CD14-positive monocyte (primary cell): Measurements from ENCODE around the gene RPL27A. TPM values are rescaled to one million over a fixed set of nuclear protein-coding genes. Genes with fewer than 3 reads are reported as not detected.
A peak's percentile ranks its signal among the peaks of the same experiment; 100 is the strongest.

Experiments
- DNase-seq, 3 donors: peaks; one replicate each; pipeline ENCODE4 v3.0.0-alpha.2; 2011 to 2022
- H2AFZ ChIP-seq: 2 replicates; pipeline ENCODE4 v1.6.0; 2012; ENCODE audit warnings: mild to moderate bottlenecking, low read depth, low read length, inconsistent platforms; ENCODE audit not compliant: insufficient read depth, poor library complexity, severe bottlenecking
- H3K27ac ChIP-seq, 2 donors: 1 replicate in 1 of 2; 2 replicates in 1 of 2; pipeline ENCODE4 v1.5.1; 2012 to 2013; ENCODE audit warnings: low read length in 2 of 2, control low read depth in 1 of 2, inconsistent platforms in 1 of 2, low read depth in 1 of 2, mild to moderate bottlenecking in 1 of 2
- H3K27me3 ChIP-seq, 2 donors: one replicate each; pipeline versions ENCODE4 v1.6.0 to v1.6.1; 2011 to 2013; ENCODE audit warnings: low read length in 2 of 2; ENCODE audit not compliant: control insufficient read depth in 2 of 2, insufficient read depth in 2 of 2
- H3K36me3 ChIP-seq, 2 donors: replicated peaks in 1 of 2; 1 replicate in 1 of 2; 2 replicates in 1 of 2; pipeline versions ENCODE4 v1.5.1 to v1.6.1; 2012 to 2013; ENCODE audit warnings: low read length in 2 of 2, control low read depth in 1 of 2, inconsistent platforms in 1 of 2, mild to moderate bottlenecking in 1 of 2; ENCODE audit not compliant: insufficient read depth in 2 of 2, control insufficient read depth in 1 of 2
- H3K4me1 ChIP-seq, 2 donors: 1 replicate in 1 of 2; 2 replicates in 1 of 2; pipeline versions ENCODE4 v1.5.1 to v1.6.1; 2012 to 2013; ENCODE audit warnings: low read length in 2 of 2, control low read depth in 1 of 2, inconsistent platforms in 1 of 2, mild to moderate bottlenecking in 1 of 2, moderate library complexity in 1 of 2; ENCODE audit not compliant: insufficient read depth in 2 of 2, control insufficient read depth in 1 of 2
- H3K4me2 ChIP-seq: replicated peaks from 2 replicates; pipeline ENCODE3; 2012; ENCODE audit warnings: low read length, moderate library complexity, mild to moderate bottlenecking; ENCODE audit not compliant: poor library complexity, severe bottlenecking; ENCODE audit errors: extremely low read depth
- H3K4me3 ChIP-seq, 3 experiments: fragments of 200-600 bp in 1 of 3; sonication (generic) in 1 of 3; replicated peaks in 1 of 3; 1 replicate in 2 of 3; 2 replicates in 1 of 3; pipeline ENCODE4 v1.5.1; 2011 to 2013; ENCODE audit warnings: low read length in 3 of 3, mild to moderate bottlenecking in 3 of 3, control low read depth in 2 of 3, low read depth in 2 of 3, inconsistent platforms in 1 of 3, moderate library complexity in 1 of 3
- H3K79me2 ChIP-seq: 2 replicates; pipeline ENCODE4 v1.6.0; 2012; ENCODE audit warnings: mild to moderate bottlenecking, control low read depth, inconsistent platforms, low read length, moderate library complexity; ENCODE audit not compliant: insufficient read depth
- H3K9ac ChIP-seq: 2 replicates; pipeline ENCODE4 v1.6.0; 2017; ENCODE audit warnings: low read length, mild to moderate bottlenecking; ENCODE audit not compliant: insufficient read depth, poor library complexity, severe bottlenecking
- H3K9me3 ChIP-seq, 2 donors: replicated peaks in 1 of 2; 1 replicate in 1 of 2; 2 replicates in 1 of 2; pipeline versions ENCODE4 v1.5.1 to v1.6.1; 2012 to 2013; ENCODE audit warnings: low read length in 2 of 2, control low read depth in 1 of 2; ENCODE audit not compliant: control insufficient read depth in 1 of 2, insufficient read depth in 1 of 2
- H4K20me1 ChIP-seq: 2 replicates; pipeline ENCODE4 v1.6.0; 2012; ENCODE audit warnings: mild to moderate bottlenecking, low read length, control low read depth, moderate library complexity; ENCODE audit not compliant: insufficient read depth
- H3K27ac Mint-ChIP-seq, 7 donors: one replicate each; pipeline ENCODE4 v1.8.0; 2020; ENCODE audit warnings: mild to moderate bottlenecking in 7 of 7, mixed read lengths in 7 of 7, moderate library complexity in 6 of 7, inconsistent platforms in 2 of 7
- H3K27me3 Mint-ChIP-seq, 3 donors: one replicate each; pipeline ENCODE4 v1.8.0; 2021 to 2022; ENCODE audit warnings: low read depth in 3 of 3, mild to moderate bottlenecking in 3 of 3, mixed read lengths in 3 of 3, moderate library complexity in 3 of 3, inconsistent platforms in 1 of 3
- H3K36me3 Mint-ChIP-seq, 2 donors: one replicate each; pipeline ENCODE4 v1.8.0; 2020; ENCODE audit warnings: mixed read lengths in 2 of 2, inconsistent platforms in 1 of 2, mild to moderate bottlenecking in 1 of 2
- H3K4me1 Mint-ChIP-seq: one replicate; pipeline ENCODE4 v1.8.0; 2020; ENCODE audit warnings: mild to moderate bottlenecking, mixed read lengths
- H3K4me3 Mint-ChIP-seq, 2 donors: one replicate each; pipeline ENCODE4 v1.8.0; 2020; ENCODE audit warnings: mild to moderate bottlenecking in 2 of 2, mixed read lengths in 2 of 2, moderate library complexity in 1 of 2
- H3K9me3 Mint-ChIP-seq, 7 donors: one replicate each; pipeline ENCODE4 v1.8.0; 2020 to 2022; ENCODE audit warnings: mixed read lengths in 7 of 7, mild to moderate bottlenecking in 6 of 7, moderate library complexity in 6 of 7, inconsistent platforms in 2 of 7
- WGBS: methylation state at CpG from one replicate; pipeline ENCODE4 v1.1.5; 2013; ENCODE audit warnings: missing lambda C conversion rate; ENCODE audit not compliant: insufficient coverage; 5-methylcytosine and 5-hydroxymethylcytosine counted together
- intact Hi-C, 2 donors: fragments of 100-400 bp; cut with micrococcal nuclease; formaldehyde crosslinking; loops; one replicate each; pipeline versions ENCODE4 v1.15.0 to v1.15.1; 2023
- polyA plus RNA-seq, 3 donors: library from polyadenylated mRNA; depleted of rRNA in 1 of 3; unstranded in 2 of 3; stranded (reverse) in 1 of 3; fragments of 300-500 nt in 2 of 3; fragments of >200 nt in 1 of 3; fragmentation: Illumina TruSeq in 2 of 3; gene quantifications; 1 replicate in 2 of 3; 2 replicates in 1 of 3; pipeline ENCODE4 v1.2.3, GENCODE V29; 2012 to 2021
- small RNA-seq: library from RNA; depleted of rRNA; stranded (forward); fragments of <200 nt; gene quantifications from one replicate; pipeline ENCODE3, GENCODE V24; 2012; ENCODE audit warnings: low read depth; ENCODE audit not compliant: insufficient read length
- TF ChIP-seq, protein P1 (sequence below): fragments of 200-600 bp; IDR thresholded peaks from one replicate; pipeline ENCODE4 v1.8.0; 2022; ENCODE audit warnings: antibody characterized with exemption, mild to moderate bottlenecking

The RPL27A gene
- polyA plus RNA-seq, 3 donors, result 572 to 1,233 (median 1,091) TPM

DNA sequence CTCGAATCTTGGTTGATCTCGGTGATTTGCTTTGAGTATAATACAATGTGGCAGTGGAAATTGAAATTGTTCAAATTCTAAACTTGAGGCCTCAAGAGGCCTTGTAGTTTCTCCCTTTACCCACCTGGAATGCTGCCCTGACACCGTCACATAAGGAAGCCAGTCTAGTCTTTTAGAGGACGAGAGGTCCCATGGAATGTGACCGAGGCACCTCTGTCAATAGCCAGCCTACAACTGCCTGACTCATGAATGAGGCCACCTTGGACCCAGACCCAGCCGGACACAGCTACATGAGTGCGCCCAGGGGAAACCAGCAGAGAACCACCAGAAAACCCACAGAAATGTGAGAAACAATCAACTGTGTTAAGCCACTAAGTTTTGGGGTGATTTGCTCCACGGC, 52.5 kb downstream of the RPL27A start:
- no peaks in the 10 kb centered on the region for H3K36me3 ChIP-seq
- no peaks in the 10 kb centered on the region for H3K36me3 Mint-ChIP-seq
- WGBS, result 92% methylated on average over 5 of the region's 8 CpGs
- no peak overlapping the region for H2AFZ ChIP-seq
- H4K20me1 ChIP-seq, result no peaks in the 10 kb centered on the region
- H3K4me3 ChIP-seq, result no peak overlapping the region
- H3K9me3 Mint-ChIP-seq, result no peaks in the 10 kb centered on the region
- H3K4me3 Mint-ChIP-seq, result no peak overlapping the region
- no peak overlapping the region for H3K9ac ChIP-seq
- no peak overlapping the region for H3K4me2 ChIP-seq
- H3K27me3 Mint-ChIP-seq, result peaks cover 0 to 2% (median 0%) of the 10 kb centered on the region in 3 donors
- no peaks in the 10 kb centered on the region for H3K27me3 ChIP-seq
- H3K4me1 ChIP-seq, result peaks cover 3 to 10% of the 10 kb centered on the region in 2 donors
- no peak for DNase-seq
- H3K9me3 ChIP-seq, result no peaks in the 10 kb centered on the region
- no peak overlapping the region for H3K27ac ChIP-seq
- TF ChIP-seq, protein P1, sequence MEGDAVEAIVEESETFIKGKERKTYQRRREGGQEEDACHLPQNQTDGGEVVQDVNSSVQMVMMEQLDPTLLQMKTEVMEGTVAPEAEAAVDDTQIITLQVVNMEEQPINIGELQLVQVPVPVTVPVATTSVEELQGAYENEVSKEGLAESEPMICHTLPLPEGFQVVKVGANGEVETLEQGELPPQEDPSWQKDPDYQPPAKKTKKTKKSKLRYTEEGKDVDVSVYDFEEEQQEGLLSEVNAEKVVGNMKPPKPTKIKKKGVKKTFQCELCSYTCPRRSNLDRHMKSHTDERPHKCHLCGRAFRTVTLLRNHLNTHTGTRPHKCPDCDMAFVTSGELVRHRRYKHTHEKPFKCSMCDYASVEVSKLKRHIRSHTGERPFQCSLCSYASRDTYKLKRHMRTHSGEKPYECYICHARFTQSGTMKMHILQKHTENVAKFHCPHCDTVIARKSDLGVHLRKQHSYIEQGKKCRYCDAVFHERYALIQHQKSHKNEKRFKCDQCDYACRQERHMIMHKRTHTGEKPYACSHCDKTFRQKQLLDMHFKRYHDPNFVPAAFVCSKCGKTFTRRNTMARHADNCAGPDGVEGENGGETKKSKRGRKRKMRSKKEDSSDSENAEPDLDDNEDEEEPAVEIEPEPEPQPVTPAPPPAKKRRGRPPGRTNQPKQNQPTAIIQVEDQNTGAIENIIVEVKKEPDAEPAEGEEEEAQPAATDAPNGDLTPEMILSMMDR, result no peak
- intact Hi-C loops, result no loop called here
- H3K79me2 ChIP-seq, result no peaks in the 10 kb centered on the region
- H3K4me1 Mint-ChIP-seq, result peaks cover 17% of the 10 kb centered on the region
- no peak overlapping the region for H3K27ac Mint-ChIP-seq

DNA sequence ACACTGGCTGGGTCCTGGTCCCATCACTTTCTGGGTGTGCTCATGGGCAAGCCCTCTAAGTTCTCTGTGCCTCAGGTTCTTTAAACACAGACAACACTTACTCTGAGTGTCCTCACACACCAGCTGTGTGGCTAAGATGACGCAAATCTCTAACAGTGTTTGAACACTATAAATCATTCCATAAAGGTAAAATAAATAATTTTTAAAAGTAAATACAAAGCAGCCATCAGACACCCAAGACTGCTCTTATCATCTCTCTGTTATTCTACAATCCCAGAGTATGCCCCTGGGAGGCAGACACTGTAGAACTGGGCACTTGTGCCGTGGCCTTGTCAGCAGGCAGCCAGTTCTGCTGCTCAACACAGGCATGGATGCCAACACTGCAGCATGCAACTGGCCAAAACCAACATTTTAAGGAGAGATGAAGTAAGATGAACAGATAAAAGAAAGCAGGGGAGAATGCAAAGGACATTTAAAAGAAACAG, 56.8 kb downstream of the RPL27A start:
- no peak overlapping the region for H3K4me2 ChIP-seq
- Mint-ChIP-seq H3K4me1 (peaks cover 1% of the 10 kb centered on the region), H3K27ac (no peak overlapping the region), H3K9me3 (no peaks in the 10 kb centered on the region), H3K4me3 (no peak overlapping the region), H3K36me3 (no peaks in the 10 kb centered on the region), H3K27me3 (peaks cover 0 to 3% (median 0%) of the 10 kb centered on the region in 3 donors)
- intact Hi-C loops, result no loop called here
- no peaks in the 10 kb centered on the region for H3K36me3 ChIP-seq
- H3K27me3 ChIP-seq, result no peaks in the 10 kb centered on the region
- no peak overlapping the region for H2AFZ ChIP-seq
- TF ChIP-seq, protein P1, result no peak
- H3K4me3 ChIP-seq, result no peak overlapping the region
- H3K9ac ChIP-seq, result no peak overlapping the region
- H3K79me2 ChIP-seq, result no peaks in the 10 kb centered on the region
- WGBS, result 100% methylated on average over 1 of the region's 2 CpGs
- no peaks in the 10 kb centered on the region for H3K9me3 ChIP-seq
- DNase-seq, result no peak
- no peaks in the 10 kb centered on the region for H3K4me1 ChIP-seq
- no peak overlapping the region for H3K27ac ChIP-seq
- no peaks in the 10 kb centered on the region for H4K20me1 ChIP-seq

Small RNA genes within 50 kb of the gene (small RNA-seq; reads per million reads assigned to genes)
- gene SNORA3A, result not detected
- gene SNORA3B, result 77.0 reads per million, percentile 95 among the genes with 10 or more reads in this experiment

Other genes starting within 250 kb of the RPL27A start
- not detected for gene STK33, start 88.6 kb upstream of the RPL27A start, polyA plus RNA-seq
- gene TRIM66, start 127 bp upstream of the RPL27A start, polyA plus RNA-seq, result 10 to 100 TPM in 1 of 3 donors, under 1 TPM in 2; 0.04 to 12.0 (median 0.47) TPM
- gene AKIP1, start 228.4 kb downstream of the RPL27A start, polyA plus RNA-seq, result 10 to 100 TPM in 2 of 3 donors, 1 to 10 TPM in 1; 8.7 to 18.9 (median 18.7) TPM